PFSK-1 (cell line): Measurements from ENCODE around the gene RNF224.

Experiments
- POLR2AphosphoS5 ChIP-seq: IDR thresholded peaks from 2 replicates; pipeline ENCODE4 v1.6.1; 2012; ENCODE audit warnings: low read depth, mild to moderate bottlenecking, control low read depth, low read length, moderate library complexity
- SIN3A ChIP-seq: IDR thresholded peaks from 2 replicates; pipeline ENCODE4 v1.6.1; 2012; ENCODE audit warnings: mild to moderate bottlenecking, low read length, moderate library complexity, borderline replicate concordance; ENCODE audit not compliant: insufficient read depth

- 0 out of 2 replicates have a peak, but pooled peaks have one; percentile 51 for TF ChIP-seq POLR2AphosphoS5
- no peak for TF ChIP-seq SIN3A
These were observed 50.2 kb downstream of the RNF224 start, which contains the start of gene TOR4A for GRCh38 chr9:137277329-137278041.
